HG02759 (cell line): Measurements from ENCODE around the gene TPST2.

Source experiments
- ATAC-seq: cut with Tn5 transposase; IDR thresholded peaks from one replicate; pipeline ENCODE4 v1.9.1; 2021; ENCODE audit warnings: mild to moderate bottlenecking, moderate library complexity; ENCODE audit not compliant: unreplicated experiment

Gene TPST2

DNA sequence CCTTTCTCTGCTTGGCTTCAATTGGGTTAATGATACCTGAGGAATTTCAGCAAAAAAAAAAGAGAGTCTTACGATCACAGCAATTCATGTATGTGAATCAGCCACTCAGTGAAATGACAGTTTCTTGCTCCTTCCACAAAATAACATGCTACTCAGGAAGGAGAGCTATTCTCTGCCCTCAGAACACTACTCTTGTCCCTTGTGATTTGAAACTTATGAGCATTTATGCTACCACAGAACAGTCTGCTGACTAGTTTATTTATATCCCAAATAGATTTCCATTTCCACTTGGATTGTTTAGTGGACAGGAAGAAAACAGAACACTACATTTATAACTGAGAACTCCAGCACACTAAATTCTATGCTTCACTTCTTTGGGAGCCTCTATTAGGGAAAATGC, 86.2 kb downstream of the TPST2 start:
- ATAC-seq: no peak

DNA sequence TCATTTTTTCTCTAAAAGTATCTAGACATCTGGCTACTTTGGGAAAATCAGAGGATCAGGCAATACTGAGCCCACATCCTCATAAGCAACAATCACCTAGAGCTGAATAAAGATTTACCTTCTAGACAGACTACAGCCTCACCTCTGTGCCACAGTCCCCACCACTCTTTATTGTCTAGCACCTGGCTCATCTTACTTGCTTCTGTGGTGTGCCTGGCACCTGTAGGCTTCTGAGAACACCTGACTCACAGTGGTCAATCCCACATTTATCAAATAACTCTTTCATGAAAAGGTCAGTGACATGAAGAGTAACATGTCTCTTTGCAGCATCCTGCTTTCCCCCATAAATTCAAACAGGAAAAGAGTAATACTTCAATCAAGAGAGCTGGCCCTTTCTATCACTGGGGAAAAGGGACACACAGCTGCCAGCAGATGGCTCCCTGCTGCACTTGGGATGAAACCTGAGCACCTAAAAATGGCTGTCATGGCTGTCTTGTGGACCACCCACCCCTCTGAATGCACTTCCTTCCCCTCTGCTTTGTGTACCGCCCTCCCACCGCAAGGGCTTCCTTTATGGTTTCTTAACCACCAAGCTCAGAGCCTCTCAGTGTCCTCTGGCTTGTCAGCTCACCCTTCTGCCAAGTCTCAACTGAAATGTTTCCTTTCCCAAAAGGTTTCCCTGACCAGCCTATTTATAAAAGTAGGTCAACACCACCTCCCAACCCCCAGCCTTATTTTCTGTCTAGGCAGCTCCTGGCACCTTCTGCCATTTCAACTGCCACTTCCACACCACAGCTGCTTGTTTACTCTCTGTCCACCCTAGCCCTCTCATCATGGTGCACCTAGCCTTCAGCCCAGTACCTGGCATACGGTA, 87.0 kb downstream of the TPST2 start:
- ATAC-seq: peak; percentile 42

DNA sequence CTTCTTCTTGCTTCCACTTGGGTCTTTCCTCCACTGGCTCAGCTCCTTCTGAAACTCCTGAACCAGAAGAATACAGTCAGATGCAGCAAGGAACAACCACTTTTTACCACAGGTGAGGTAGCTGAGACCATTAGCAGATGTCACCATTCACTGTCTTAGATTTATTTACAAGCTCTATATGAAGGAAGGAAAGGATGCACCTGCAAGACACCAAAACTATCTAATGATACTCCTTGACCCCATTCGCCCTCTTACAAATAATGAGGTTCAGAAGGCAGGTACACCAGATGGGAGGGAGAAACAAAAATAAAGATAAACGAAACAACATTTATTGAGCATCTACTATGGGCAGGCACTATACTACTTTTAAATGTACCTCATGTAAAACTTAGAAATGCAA, 87.9 kb downstream of the TPST2 start:
- no peak for ATAC-seq

DNA sequence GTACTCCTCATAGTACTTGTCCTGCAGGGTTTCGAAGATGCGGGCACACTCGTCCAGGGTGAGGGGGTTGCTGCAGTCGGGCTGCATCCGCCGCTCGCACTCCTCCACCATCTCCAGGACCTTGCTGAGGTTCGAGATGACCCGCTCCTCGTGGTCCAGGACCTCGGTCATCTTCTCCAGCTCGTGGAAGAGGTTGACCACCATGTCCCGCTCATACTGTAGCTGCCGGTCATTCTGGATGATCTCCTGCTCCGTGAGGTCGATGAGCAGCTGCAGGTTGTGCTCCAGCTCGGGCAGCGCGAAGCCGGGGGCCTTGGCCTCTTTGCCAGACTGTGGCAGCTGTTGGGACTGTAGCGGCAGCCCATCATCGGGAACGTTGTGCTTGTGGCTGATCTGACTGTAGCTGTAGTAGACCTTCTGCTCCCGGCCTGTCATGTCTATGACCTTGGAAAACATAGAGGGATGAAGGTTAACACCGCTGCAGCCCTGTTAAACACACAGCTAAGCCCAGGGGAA, 90.7 kb downstream of the TPST2 start:
- ATAC-seq: no peak

DNA sequence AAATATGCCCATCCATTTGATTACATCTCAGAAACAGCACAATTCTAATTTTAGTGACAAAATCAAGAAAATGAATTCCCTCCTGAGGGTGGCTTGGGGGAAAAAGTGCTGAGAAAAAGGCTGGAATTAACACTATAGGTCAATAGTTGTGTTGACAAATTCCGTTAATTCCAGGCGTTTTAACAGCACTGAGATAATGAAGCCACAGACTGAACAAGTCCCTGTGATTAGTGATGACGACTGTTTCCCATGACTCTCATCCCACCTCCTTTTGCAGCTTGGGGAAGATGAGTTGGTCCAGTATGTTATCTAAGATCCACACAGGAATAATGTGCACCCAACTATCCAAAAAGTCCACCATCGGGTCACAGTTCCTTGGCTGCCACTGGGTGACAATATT, 93.5 kb downstream of the TPST2 start:
- no peak for ATAC-seq

DNA sequence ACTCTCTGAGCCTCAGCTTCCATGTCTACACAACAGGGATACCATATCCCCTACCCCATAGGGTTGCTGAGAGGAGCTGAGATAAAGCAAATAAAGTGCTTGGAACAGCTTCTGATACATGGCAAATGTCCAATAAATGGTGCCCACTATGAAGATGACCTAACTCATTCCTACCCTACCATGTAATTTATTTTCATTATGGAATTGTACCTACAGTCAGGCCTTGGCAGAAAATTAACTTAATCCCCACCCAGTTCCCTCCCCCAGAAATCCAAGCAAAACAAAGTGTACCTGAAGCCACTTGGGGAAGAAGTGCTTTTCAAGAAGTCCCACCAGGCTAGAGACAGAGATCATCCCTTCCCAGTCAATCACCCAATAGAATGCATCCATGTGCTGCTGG, 95.4 kb downstream of the TPST2 start:
- no peak for ATAC-seq

DNA sequence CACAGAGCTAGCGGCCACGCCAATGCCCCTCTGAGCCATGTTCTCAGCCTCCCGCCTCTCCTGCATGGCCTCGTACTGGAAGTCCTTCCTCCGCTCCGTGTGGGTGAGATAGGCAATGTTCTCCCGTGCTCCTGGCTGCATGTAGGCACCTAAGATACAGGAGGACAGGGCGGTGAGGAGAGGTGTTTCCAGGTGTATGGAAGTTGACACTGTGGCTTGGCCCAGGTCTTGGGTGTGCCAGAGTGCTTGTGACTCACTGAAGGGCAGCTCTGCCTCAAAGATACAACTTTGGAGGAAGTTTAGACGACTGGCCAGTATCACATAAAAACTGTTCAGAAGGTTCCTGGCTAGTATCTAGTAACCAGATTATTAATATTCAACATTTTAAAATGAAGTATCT, 97.7 kb downstream of the TPST2 start:
- no peak for ATAC-seq

DNA sequence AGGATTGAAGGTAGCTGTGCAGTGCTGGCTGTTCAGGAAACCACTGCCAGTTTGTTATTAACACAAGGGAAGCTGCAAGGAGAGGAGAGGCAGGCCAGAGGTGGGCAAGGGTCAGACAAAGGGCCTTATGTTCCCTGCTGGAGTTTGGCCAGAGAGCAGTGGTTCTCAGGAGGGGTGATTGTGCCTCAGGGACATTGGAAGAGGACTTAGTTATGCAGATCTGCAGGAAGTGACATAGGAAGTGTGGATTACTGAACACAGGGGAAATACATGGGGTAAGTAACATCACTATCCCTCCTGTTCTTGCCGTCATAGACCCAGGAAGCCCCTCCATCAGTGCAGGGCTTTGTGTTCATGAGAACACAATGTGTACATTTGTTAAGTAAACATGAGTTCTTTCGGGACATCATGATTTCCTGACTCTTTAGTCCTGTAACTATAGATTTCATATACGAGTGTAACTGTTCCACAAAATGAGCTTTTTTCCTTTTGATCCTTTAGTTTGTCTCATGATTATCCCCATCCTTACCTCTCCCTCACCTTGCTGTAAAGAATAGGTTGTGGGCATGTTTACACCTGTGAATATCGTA, 100.4 kb downstream of the TPST2 start:
- no peak for ATAC-seq

DNA sequence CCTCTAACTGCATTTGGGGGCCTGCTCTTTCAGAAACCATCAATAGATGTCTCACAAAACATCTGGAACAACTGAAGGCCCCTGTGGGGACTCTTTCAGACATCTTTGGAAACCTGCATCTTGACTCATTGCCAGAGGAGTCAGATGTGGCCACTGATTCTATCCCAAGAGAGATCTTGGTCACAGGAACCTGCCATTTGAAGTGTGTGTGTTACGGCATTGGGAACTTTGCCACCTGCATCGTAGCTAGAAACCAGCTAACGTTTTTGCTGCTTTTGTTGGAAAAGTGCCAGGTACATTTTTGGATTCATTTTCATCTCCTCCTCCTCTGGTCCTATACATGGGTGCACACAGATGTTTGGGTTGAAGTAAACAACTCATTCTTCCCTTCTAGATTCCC, 101.9 kb downstream of the TPST2 start:
- ATAC-seq: no peak

DNA sequence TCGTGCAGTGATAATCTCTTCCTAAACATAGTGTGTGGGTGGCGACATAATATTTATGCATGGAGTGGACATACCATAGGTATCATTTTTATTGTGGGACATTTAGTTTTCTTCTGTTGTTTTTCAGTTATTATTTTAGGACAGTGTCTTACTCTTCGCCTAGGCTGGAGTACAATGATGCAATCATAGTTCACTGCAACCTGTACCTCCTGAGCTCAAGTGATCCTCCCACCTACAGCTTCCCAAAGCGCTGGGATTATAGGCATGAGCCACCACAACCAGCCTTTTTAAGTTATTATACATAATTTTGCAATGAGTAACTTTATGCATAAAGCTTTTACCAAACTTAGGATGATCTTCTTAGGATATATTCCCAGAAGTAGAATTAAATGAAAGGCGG, 103.5 kb downstream of the TPST2 start:
- ATAC-seq: no peak

DNA sequence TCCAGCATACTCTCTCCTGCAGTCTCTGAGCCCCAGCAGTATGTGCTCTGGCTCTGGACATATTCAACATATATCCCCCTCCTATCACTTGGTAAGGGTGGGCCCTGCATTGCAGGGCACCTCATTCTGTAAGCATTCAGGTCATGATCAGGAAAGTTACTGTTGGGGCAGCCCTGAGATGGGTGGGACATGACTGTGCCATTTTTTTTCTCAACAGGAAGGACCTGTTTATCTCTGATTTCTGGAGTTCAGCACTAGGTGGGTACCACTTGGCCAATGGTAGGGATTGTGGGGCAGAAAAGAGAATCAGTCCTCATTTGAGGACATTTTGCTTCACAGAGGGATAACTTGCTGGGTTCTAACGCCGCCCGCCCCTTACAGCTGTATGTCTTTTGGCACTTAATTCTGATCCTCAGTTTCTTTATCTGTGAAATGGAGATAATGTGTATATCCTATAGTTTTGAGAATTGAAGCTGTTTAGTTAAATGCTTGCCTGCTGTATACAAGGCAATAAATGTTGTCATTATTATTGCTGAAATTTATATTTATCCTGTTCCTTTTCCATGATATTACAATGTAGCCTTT, 104.0 kb downstream of the TPST2 start:
- no peak for ATAC-seq

DNA sequence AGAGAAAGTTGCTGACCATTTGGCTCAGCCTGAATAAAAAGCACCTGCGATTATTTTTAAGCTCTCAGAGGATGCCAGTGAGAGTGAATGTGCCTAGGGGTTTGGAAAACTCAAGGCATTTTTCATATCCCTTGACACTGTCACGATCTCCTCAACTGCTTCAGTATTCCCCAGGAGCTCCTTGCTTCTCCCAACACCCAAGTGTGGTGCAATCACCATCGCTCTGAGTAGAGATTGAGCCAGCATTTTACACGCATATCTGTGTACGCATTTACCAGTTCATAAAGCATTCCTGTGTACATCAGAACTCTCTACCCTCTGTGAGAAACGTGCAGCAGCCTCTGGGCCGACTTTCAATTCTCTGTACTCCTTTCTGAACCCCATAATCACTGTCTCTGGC, 104.9 kb downstream of the TPST2 start:
- ATAC-seq: no peak

DNA sequence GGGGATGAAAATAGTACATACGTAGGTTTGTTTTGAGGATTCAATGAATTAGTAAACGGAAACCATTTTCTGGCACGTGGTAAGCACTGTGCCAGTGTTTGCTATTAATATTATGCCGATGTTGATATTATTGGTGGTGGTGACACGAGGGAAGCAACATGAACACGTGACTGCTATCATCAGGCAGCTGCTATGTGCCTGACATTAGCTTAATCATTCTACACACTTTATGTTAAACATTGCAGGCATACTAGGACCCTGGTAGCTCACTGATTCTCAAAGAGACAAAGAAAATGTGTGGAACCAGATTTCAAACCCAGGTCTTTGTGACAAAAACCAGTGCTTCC, 105.6 kb downstream of the TPST2 start:
- no peak for ATAC-seq

DNA sequence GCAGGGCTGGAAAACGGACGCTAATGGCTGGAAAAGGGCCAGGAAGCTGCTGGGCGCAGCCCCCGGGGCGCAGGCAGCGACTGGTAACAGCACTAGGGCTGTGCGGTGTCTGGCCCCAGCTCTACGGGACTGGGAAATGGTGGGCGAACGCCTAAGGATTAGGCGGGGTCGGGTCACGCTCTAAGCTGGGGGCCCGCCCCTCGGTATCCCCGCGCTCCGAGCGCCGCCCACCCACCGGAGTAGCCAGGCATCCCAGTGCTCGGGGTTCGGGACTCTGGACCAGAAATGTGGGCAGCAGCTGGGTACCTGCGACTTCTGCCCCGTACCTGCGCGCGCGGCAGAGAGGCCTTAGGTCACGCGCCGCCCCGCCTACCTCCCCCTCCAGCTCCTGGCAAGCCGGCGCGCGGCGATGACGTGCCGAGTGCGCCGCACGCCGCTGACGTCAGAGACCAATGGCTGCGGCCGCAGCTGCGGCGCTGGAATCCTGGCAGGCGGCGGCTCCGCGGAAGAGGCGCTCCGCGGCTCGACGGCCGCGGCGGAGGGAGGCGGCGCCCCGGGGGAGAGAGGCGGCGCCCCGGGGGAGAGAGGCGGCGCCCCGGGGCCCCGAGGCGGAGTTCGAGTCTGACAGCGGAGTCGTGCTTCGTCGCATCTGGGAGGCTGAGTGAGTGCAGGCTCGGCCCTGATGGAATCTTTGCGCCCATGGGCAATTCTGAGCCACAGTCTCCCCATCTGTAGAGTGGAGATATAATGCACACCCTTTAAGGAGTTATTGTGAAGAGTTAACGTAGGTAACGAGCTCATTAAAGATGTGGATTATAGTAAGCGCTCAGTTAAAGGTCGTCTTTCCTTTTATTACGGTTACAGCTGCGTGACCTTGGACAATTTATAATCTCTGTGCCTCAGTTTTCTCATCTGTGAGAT, 106.2 kb downstream of the TPST2 start, which contains the start of the genes HPS4 and SRRD:
HPS4 (minus strand) TSS at position 345 of the 921 bp plus-strand sequence. CDS start 2,021 bp downstream, outside the sequence.
SRRD (plus strand) TSS at position 439 of the 921 bp plus-strand sequence; CDS start at position 453, 14 bp downstream.
- peak; percentile 85 for ATAC-seq

DNA sequence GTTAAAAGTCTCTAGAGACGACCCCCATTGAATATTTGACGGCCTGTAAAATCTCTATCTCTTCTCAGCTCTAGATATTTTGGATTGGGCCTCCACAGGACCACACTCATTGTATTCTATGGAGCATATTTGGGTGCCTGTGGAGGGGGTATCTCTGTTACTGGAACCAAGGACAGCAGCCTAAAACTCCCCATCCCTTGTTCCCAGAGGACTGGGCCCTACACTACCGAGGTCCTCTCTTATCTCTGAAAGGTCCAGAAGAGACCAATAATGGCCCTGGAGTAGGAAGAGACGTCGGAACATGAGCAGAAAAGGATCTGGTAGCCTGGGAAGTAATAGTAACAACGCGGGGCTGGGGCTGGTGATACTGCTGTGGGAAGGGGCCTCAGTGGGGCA, 106.9 kb downstream of the TPST2 start:
- ATAC-seq: peak; percentile 1

DNA sequence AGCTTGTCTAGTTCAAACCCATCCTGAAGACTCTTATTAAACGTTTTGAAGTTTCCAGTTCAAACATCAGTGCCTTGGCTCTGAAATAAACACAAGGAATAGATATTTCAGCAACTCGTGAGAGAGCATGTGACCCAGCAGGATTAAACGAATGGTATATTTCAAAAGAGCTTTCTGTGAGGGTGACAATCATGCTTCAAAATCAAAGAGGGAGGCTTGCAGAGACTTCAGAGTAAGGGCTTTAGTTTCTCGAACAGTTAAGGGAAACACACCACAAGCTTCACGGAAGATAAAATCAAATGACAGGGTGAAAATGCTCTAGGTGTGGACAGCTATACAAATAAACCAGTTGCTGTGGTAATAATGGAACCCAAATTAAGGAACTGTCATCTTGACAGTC, 107.8 kb downstream of the TPST2 start:
- ATAC-seq: no peak

DNA sequence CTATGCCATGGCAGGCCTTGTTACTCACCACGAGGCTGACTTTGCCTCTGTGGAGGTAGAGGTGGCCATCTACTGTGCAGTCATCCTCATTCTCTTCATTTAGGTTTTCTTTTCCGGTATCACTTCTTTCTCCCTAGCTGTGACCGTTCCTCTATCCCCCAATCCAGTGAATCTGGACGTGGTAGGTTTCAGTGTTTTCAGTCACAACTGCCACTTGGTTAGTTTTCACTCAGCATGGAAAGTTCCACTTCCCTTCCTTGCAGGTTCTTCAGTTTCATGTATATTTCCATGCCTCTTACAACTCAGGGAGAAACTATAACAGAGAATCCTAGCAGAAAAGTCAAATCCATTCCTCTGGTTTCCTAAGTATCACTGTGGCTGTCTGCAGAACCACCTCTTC, 108.2 kb downstream of the TPST2 start:
- no peak for ATAC-seq

DNA sequence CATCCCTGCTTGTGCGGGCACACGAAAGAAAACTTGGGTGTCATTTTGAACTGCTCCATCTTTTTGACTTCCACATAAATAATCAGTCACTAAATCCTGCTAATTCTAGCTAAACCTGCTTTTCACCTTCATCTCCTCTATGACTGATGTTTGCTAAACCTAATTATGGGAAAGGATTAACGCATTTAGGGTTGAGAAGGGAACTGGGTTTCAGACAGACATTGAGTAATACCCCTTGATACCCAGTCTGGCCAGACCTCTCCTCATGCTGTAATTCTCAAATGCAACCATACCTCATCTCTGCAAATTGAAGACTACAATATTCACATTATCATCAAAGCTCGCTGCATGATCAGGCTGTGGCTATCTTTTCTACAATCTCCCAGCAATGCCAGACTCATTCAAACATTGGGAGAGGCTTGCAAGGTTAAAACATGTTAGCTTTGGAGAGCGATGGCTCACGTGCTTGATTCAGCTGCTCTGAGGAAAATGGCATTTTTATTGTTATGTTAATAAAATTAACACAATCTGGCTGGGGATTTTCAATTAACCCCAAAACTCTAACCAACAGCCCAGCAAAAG, 108.7 kb downstream of the TPST2 start:
- no peak for ATAC-seq

DNA sequence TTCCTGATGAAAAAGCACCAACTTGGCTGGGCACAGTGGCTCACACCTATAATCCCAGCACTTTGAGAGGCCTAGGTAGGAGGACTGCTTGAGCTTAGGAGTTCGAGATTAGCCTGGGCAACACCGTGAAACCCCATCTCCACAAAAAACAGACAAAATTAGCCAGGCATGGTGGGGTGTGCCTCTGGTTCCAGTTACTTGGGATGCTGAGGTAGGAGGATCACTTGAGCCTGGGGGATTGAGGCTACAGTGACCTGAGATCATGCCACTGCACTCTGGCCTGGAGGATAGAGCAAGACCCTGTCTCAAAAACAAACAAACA, 109.4 kb downstream of the TPST2 start:
- ATAC-seq: no peak

DNA sequence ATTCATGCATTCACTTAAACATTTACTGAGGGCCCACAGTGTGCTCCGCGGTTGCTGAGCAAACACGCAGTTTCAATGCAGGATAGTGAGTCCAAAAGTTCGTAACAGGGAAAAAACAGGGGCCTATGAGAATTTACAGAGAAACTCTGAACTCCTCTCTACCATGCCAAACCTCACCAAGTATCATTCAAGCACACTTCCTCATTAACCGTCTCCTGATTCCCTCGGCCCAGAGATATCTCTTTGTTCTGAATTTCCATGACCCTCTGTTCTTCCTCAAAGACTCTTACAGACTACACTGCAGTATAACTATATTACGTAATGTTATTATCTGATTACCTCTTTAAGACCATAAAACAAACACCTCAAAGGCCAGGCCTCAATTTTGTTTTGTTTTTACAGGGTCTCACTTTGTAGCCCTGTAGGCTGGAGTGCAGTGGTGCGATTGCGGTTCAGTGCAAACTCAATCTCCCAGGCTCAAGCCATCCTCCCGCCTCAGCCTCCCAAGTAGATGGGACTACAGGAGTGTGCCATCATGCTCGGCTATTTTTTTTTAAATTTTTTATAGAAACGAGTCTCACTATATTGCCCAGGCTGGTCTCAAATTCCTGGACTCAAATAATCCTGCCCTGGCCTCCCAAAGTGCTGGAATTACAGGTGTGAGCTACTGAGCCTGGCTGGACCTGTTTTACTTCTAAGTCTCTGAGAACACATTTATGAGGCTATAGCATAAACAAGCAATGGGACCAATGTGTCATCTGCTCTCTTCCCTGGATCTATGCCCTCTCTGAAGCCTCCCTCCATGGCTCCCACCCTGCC, 109.9 kb downstream of the TPST2 start:
- no peak for ATAC-seq
